ENCODE measurements around the gene VAV2. TPM values are rescaled to one million over a fixed set of nuclear protein-coding genes. Genes with fewer than 3 reads are reported as not detected.

VAV2 gene
- total and polyA plus RNA-seq, 9 of the 15 experiments (the other 6 are each of a cell fraction or from before 2014, with no cell fraction given): 0.01 to 2.7 (median 1.0) TPM; not detected in 1

GRCh38 chr9:133950629-133951111 lies 41.5 kb downstream of the VAV2 start:
- Histone ChIP-seq H3K27ac (ENCODE audit: extremely low read depth, low read depth, low read length) (no peak overlapping the region), H3K79me2 (ENCODE audit: control insufficient read depth, insufficient read depth, low read length) (no peaks in the 10 kb centered on the region), H3K9me3 (replicated peaks; ENCODE audit: control insufficient read depth, insufficient read depth, low read depth, low read length) (no peaks in the 10 kb centered on the region), H3K27me3 (ENCODE audit: control insufficient read depth in 2 of 2, insufficient read depth in 2 of 2, low read length in 2 of 2) (peaks cover 15 to 61% of the 10 kb centered on the region in 2 experiments; a peak in 3 of 5 replicates), H3K4me3 (no peak overlapping the region), H3K4me1 (replicated peaks in 1 of 2; ENCODE audit: control insufficient read depth in 2 of 2, insufficient read depth in 2 of 2, low read length in 2 of 2) (peaks cover 0 to 7% of the 10 kb centered on the region in 2 experiments; a peak in 2 of 5 replicates), H3K36me3 (ENCODE audit: control insufficient read depth, insufficient read depth, low read length) (no peaks in the 10 kb centered on the region), H3K4me2 (ENCODE audit: insufficient read depth, low read length) (no peak overlapping the region), H3K9ac (ENCODE audit: insufficient read depth in 1 of 2, low read depth in 2 of 2, low read length in 2 of 2) (0 out of 4 replicates have a peak overlapping the region, but pooled peaks of 1 of the 2 experiments have one; percentile 52), H4K20me1 (replicated peaks; ENCODE audit: control insufficient read depth, insufficient read depth, low read length) (peaks cover 33% of the 10 kb centered on the region), H3K9me1 (ENCODE audit: control insufficient read depth, insufficient read depth, low read length) (peaks cover 3% of the 10 kb centered on the region), H2AFZ (ENCODE audit: low read depth, low read length) (no peak overlapping the region)
- WGBS (ENCODE audit: insufficient coverage, low coverage, missing lambda C conversion rate): 5% methylated on average over 20 of the region's 25 CpGs
- no TSS peak for BruUV-seq (replicated peaks)
- in situ Hi-C loops (cut with MboI): no loop called here
- ChIA-PET CTCF (ENCODE audit: low intra/inter-chr PET ratio) (interaction anchor here (0.7 kb wide), 1 partner anchor 1758 kb away, joined by 3 read pairs; no protein-coding TSS in a partner anchor), POLR2A (interaction anchor here (0.6 to 0.7 kb wide), 2 partner anchors 12 to 55 kb away, joined by 3 read pairs; no protein-coding TSS in a partner anchor)
- TF ChIP-seq RERE (CRISPR knock-in tag; IDR thresholded peaks at IDR 0.05; ENCODE audit: borderline replicate concordance): no peak
- no peak for TF ChIP-seq PTBP1 (IDR thresholded peaks at IDR 0.05; ENCODE audit: low read depth, low read length)
- TF ChIP-seq TOE1 (IDR thresholded peaks at IDR 0.05; ENCODE audit: borderline replicate concordance): no peak
- TF ChIP-seq TOE1 (CRISPR knock-in tag; IDR thresholded peaks at IDR 0.05; ENCODE audit: borderline replicate concordance, low read depth): no peak
- peak; percentile 41; the same call in 1 of the 2 replicates for TF ChIP-seq CBFA2T3 (IDR thresholded peaks at IDR 0.05)
- peak; percentile 14; the same call in 1 of the 2 replicates for TF ChIP-seq CBFA2T2 (conservative IDR thresholded peaks at IDR 0.05)
- TF ChIP-seq ZZZ3 (IDR thresholded peaks at IDR 0.05): no peak
- TF ChIP-seq HNRNPLL (IDR thresholded peaks at IDR 0.05; ENCODE audit: low read depth, low read length, poor library complexity, severe bottlenecking): no peak
- no peak for TF ChIP-seq ZNF583 (CRISPR knock-in tag; IDR thresholded peaks at IDR 0.05)
- TF ChIP-seq ZNF232 (CRISPR knock-in tag; IDR thresholded peaks at IDR 0.05): no peak
- TF ChIP-seq CUX1 (CRISPR knock-in tag; IDR thresholded peaks at IDR 0.05): no peak
- TF ChIP-seq POLR3G (IDR thresholded peaks at IDR 0.05; ENCODE audit: extremely low read depth, insufficient read length, insufficient replicate concordance): no peak
- FAIRE-seq (no peak), ATAC-seq (peak; percentile 42), DNase-seq (ENCODE audit: extremely low read depth in 1 of 4, low spot score in 3 of 4) (peak in 3 of 4 experiments; percentile 13 to 43 (median 41))
- intact Hi-C loops (cut with micrococcal nuclease): no loop called here

Data from K562 (cell line).